Measurements from ENCODE around the gene KCTD7. TPM values are rescaled to one million over a fixed set of nuclear protein-coding genes. Genes with fewer than 3 reads are reported as not detected.
"Not testable (repeated sequence)": the region's sequence is repeated elsewhere in the genome, so short reads cannot be mapped to it uniquely, and the experiment has no call there.

Gene KCTD7
- total RNA-seq, 4 donors from 2014 or later = 17.4 to 19.3 (median 18.1) TPM

- H3K36me3 ChIP-seq = peaks cover 0 to 5% of the 10 kb centered on the region in 2 donors
- no peak for DNase-seq
- no peaks in the 10 kb centered on the region for H3K9me3 ChIP-seq
- H3K27me3 ChIP-seq = no peaks in the 10 kb centered on the region
- no peak overlapping the region for H3K4me3 ChIP-seq (replicated peaks in 1 of 3)
- intact Hi-C loops (cut with DNase I) = no loop called here
- H3K27ac ChIP-seq = no peak overlapping the region
- TF ChIP-seq, protein P1, sequence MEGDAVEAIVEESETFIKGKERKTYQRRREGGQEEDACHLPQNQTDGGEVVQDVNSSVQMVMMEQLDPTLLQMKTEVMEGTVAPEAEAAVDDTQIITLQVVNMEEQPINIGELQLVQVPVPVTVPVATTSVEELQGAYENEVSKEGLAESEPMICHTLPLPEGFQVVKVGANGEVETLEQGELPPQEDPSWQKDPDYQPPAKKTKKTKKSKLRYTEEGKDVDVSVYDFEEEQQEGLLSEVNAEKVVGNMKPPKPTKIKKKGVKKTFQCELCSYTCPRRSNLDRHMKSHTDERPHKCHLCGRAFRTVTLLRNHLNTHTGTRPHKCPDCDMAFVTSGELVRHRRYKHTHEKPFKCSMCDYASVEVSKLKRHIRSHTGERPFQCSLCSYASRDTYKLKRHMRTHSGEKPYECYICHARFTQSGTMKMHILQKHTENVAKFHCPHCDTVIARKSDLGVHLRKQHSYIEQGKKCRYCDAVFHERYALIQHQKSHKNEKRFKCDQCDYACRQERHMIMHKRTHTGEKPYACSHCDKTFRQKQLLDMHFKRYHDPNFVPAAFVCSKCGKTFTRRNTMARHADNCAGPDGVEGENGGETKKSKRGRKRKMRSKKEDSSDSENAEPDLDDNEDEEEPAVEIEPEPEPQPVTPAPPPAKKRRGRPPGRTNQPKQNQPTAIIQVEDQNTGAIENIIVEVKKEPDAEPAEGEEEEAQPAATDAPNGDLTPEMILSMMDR (IDR thresholded peaks at IDR 0.05) = no peak
- TF ChIP-seq POLR2A (IDR thresholded peaks at IDR 0.05) = no peak
- 81 to 88% methylated on average over 6 of the region's 6 CpGs for WGBS, 2 donors
- H3K4me1 ChIP-seq = peaks cover 4 to 12% of the 10 kb centered on the region in 2 donors
These were observed 2.8 kb downstream of the KCTD7 start for GRCh38 chr7:66631471-66631870.

- no peaks in the 10 kb centered on the region for H3K27me3 ChIP-seq
- no peak overlapping the region for H3K4me3 ChIP-seq (replicated peaks in 1 of 3)
- intact Hi-C loops (cut with DNase I) = no loop called here
- TF ChIP-seq, protein P1 (IDR thresholded peaks at IDR 0.05) = no peak
- TF ChIP-seq POLR2A (IDR thresholded peaks at IDR 0.05) = no peak
- no peaks in the 10 kb centered on the region for H3K9me3 ChIP-seq
- H3K4me1 ChIP-seq = peaks cover 0 to 2% of the 10 kb centered on the region in 2 donors
- DNase-seq = no peak
- no peak overlapping the region for H3K27ac ChIP-seq
- peaks cover 18 to 20% of the 10 kb centered on the region in 2 donors for H3K36me3 ChIP-seq
- WGBS, 2 donors = 90 to 92% methylated on average over 4 of the region's 4 CpGs
These were observed 6.1 kb downstream of the KCTD7 start for GRCh38 chr7:66634816-66635215.

DNA sequence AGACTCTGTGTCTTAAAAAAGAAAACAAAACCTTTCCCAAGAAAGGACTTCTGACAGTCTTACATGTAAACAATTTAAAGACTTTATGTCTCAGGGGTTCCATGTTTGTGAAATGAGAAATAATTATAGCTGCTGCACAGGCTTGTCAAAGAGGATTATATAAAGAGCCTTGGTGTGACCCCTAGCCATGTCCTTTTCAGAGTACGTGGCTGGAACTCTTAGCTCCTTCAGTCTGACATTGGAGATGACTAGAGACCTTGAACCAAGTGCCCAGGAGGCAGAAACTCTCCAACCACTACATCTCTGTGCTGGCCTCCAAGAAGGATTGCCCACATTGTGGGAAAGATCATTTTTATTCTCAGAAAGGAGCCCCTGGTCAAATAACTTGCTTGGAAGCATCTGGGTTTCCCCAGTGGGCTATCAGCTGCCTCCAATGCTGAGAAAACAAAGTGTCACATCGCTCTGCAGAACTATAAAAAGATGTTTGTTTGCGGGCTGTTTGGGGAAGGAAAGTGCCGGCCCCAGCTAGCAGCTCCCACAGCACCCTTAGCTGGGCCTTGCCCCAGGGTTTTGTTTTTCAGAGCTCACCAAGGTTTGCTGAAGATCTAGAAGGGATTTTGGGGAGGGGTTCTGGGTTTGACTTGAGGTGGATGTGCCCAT lies 6.8 kb downstream of the KCTD7 start:
- intact Hi-C loops (cut with DNase I); H3K4me3 ChIP-seq (replicated peaks in 1 of 3); H3K9me3 ChIP-seq; H3K27ac ChIP-seq; H3K4me1 ChIP-seq; DNase-seq; H3K27me3 ChIP-seq: not testable (repeated sequence)
- peaks cover 24% of the 10 kb centered on the region in 2 donors for H3K36me3 ChIP-seq
- 84 to 92% methylated on average over 2 to 4 of the region's 4 CpGs for WGBS, 2 donors

GRCh38 chr7:66635982-66636546 lies 7.4 kb downstream of the KCTD7 start:
- intact Hi-C loops (cut with DNase I); H3K27ac ChIP-seq; H3K4me1 ChIP-seq; H3K9me3 ChIP-seq; H3K27me3 ChIP-seq; DNase-seq; H3K4me3 ChIP-seq (replicated peaks in 1 of 3): not testable (repeated sequence)
- 86 to 87% methylated on average over 7 of the region's 9 CpGs for WGBS, 2 donors
- peaks cover 24 to 29% of the 10 kb centered on the region in 2 donors for H3K36me3 ChIP-seq

DNA sequence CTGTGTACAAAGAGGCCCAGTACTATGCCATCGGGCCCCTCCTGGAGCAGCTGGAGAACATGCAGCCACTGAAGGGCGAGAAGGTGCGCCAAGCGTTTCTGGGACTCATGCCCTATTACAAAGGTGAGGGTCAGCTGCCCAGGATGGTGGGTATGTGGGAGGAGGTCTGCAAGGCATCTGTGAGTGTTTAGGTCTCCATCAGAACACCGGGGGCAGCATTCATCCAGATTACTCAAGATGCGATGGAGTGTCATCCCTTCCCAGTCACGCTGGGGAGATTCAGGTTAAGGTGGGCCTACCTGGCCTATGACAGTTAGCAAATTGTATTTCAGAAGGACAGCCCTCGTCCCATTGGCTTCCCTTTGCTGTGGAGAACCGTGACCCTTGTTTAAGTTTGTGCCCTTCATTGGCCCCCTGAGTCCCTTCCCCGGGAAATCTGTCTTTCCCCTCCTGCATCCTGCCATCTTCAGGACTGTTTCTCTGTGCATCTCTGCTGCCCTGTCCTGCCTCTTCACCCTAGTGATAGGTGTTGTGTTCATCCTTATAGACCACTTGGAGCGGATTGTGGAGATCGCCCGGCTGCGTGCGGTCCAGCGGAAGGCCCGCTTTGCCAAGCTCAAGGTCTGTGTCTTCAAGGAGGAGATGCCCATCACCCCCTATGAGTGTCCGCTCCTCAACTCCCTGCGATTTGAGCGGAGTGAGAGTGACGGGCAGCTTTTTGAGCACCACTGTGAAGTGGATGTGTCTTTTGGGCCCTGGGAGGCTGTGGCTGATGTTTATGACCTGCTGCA lies 9.8 kb downstream of the KCTD7 start:
- TF ChIP-seq, protein P1 (IDR thresholded peaks at IDR 0.05) = no peak
- TF ChIP-seq POLR2A (IDR thresholded peaks at IDR 0.05) = no peak
- WGBS, 2 donors = 92 to 96% methylated on average over 21 of the region's 21 CpGs
- Histone ChIP-seq H3K4me1 (no peaks in the 10 kb centered on the region), H3K4me3 (replicated peaks in 1 of 3) (no peak overlapping the region), H3K27ac (no peak overlapping the region), H3K27me3 (no peaks in the 10 kb centered on the region), H3K9me3 (no peaks in the 10 kb centered on the region), H3K36me3 (peaks cover 24 to 29% of the 10 kb centered on the region in 2 donors)
- DNase-seq = no peak
- intact Hi-C loops (cut with DNase I) = no loop called here

DNA sequence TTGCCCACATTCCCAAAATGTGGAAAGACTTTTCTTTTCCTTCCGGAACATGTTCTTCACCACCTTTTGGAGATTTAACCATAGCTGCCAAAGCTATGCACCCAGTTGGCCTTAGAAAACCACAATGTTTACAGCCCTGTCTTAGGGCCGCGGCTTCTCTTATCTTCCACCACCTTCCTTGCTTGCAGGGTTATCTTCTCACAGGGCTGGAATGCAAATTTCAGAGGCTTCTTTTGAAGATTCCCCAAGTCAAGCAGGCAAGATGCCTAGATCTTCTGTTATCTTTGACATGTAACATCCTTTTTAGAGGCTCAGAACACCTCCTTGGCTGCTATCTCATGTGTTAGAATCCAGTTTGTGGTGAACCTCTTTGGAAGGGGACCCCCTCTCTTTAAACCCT lies 11.1 kb downstream of the KCTD7 start:
- no peak overlapping the region for H3K27ac ChIP-seq
- DNase-seq = no peak
- H3K9me3 ChIP-seq = no peaks in the 10 kb centered on the region
- no peaks in the 10 kb centered on the region for H3K4me1 ChIP-seq
- WGBS, 2 donors = 93 to 97% methylated on average over 3 of the region's 3 CpGs
- H3K36me3 ChIP-seq = peaks cover 24 to 28% of the 10 kb centered on the region in 2 donors
- H3K27me3 ChIP-seq = no peaks in the 10 kb centered on the region
- intact Hi-C loops (cut with DNase I) = no loop called here
- TF ChIP-seq POLR2A (IDR thresholded peaks at IDR 0.05) = no peak
- TF ChIP-seq, protein P1 (IDR thresholded peaks at IDR 0.05) = no peak
- no peak overlapping the region for H3K4me3 ChIP-seq (replicated peaks in 1 of 3)

All from thyroid gland (tissue), 4 donors.